Uterus (tissue), 4 donors: ENCODE data around the gene TARS3. TPM values are rescaled to one million over a fixed set of nuclear protein-coding genes. Genes with fewer than 3 reads are reported as not detected.

Experiments
- DNase-seq, 2 donors: peaks; one replicate each; pipeline ENCODE4 v3.0.0-alpha.2; 2019 to 2020
- H3K27ac ChIP-seq, 2 donors: fragments of 200-600 bp; sonication (generic); 1 replicate in 1 of 2; 2 replicates in 1 of 2; pipeline ENCODE4 v1.5.1; 2016 to 2018
- H3K27me3 ChIP-seq, 2 donors: fragments of 200-600 bp; sonication (generic); one replicate each; pipeline ENCODE4 v1.5.1; 2018 to 2019; ENCODE audit warnings: control low read depth in 1 of 2
- H3K36me3 ChIP-seq, 2 donors: fragments of 200-600 bp; sonication (generic); one replicate each; pipeline ENCODE4 v1.5.1; 2019; ENCODE audit warnings: control low read depth in 1 of 2
- H3K4me1 ChIP-seq, 2 donors: fragments of 200-600 bp; sonication (generic); one replicate each; pipeline ENCODE4 v1.5.1; 2018 to 2019; ENCODE audit warnings: control low read depth in 1 of 2
- H3K4me3 ChIP-seq, 2 donors: fragments of 200-600 bp; sonication (generic); 1 replicate in 1 of 2; 2 replicates in 1 of 2; pipeline ENCODE4 v1.5.1; 2018 to 2019; ENCODE audit warnings: mild to moderate bottlenecking in 1 of 2
- H3K9me3 ChIP-seq, 2 donors: fragments of 200-600 bp; sonication (generic); one replicate each; pipeline ENCODE4 v1.5.1; 2019; ENCODE audit warnings: control low read depth in 1 of 2
- POLR2A ChIP-seq, 2 donors: fragments of 450-650 bp; IDR thresholded peaks; one replicate each; pipeline ENCODE4 v1.6.1; 2016; ENCODE audit warnings: antibody characterized with exemption in 2 of 2, mild to moderate bottlenecking in 1 of 2, moderate library complexity in 1 of 2
- intact Hi-C: fragments of 100-400 bp; cut with DNase I; formaldehyde crosslinking; loops from one replicate; pipeline ENCODE4 v1.15.1; 2023; ENCODE audit warnings: low total_unique reads
- total RNA-seq, 4 donors: library from RNA; depleted of rRNA in 3 of 4; stranded (reverse); fragments of >200 nt in 3 of 4; gene quantifications; one replicate each; pipeline versions ENCODE4 v1.1.0 to v1.2.4, GENCODE V29; 2014 to 2023
- TF ChIP-seq, protein P1 (sequence below), 4 experiments: fragments of 200-600 bp in 2 of 4; fragments of 450-650 bp in 2 of 4; sonication (generic) in 2 of 4; IDR thresholded peaks; one replicate each; pipeline ENCODE4 v1.5.1; 2016 to 2019; ENCODE audit warnings: antibody characterized with exemption in 4 of 4, mild to moderate bottlenecking in 2 of 4, moderate library complexity in 1 of 4
- donor health status: DM: yes; HTN: yes; CAD: no.

The TARS3 gene
- total RNA-seq, 4 donors from 2014 or later, result 3.3 to 24.8 (median 17.7) TPM

DNA sequence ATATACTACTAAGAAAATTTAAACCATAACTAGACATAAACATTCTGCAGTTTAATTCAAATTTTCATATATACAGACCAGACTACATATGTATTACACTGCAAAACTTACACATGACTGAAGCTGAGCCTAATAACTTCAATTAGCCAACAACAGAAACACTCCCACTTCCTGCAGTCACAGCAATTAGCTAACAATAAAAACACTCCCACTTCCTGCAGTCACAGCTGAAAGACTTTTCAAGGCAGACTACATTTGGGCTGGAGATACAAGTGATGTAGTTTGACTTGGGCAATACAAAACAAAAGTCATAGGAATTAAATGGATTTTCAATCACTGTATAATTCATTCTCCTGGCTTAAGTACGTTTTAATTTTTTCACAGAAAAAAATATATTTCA, 82.4 kb downstream of the TARS3 start:
- DNase-seq, result no peak
- no peaks in the 10 kb centered on the region for H3K9me3 ChIP-seq
- no peak overlapping the region for H3K4me3 ChIP-seq
- intact Hi-C loops, result no loop called here
- TF ChIP-seq, protein P1, sequence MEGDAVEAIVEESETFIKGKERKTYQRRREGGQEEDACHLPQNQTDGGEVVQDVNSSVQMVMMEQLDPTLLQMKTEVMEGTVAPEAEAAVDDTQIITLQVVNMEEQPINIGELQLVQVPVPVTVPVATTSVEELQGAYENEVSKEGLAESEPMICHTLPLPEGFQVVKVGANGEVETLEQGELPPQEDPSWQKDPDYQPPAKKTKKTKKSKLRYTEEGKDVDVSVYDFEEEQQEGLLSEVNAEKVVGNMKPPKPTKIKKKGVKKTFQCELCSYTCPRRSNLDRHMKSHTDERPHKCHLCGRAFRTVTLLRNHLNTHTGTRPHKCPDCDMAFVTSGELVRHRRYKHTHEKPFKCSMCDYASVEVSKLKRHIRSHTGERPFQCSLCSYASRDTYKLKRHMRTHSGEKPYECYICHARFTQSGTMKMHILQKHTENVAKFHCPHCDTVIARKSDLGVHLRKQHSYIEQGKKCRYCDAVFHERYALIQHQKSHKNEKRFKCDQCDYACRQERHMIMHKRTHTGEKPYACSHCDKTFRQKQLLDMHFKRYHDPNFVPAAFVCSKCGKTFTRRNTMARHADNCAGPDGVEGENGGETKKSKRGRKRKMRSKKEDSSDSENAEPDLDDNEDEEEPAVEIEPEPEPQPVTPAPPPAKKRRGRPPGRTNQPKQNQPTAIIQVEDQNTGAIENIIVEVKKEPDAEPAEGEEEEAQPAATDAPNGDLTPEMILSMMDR (IDR thresholded peaks at IDR 0.05), result no peak
- peak in 1 of 2 donors; percentile 55 for TF ChIP-seq POLR2A (IDR thresholded peaks at IDR 0.05)
- no peaks in the 10 kb centered on the region for H3K27me3 ChIP-seq
- H3K36me3 ChIP-seq, result no peaks in the 10 kb centered on the region
- peak overlapping the region; percentile 39 to 66 for H3K27ac ChIP-seq
- no peaks in the 10 kb centered on the region for H3K4me1 ChIP-seq

DNA sequence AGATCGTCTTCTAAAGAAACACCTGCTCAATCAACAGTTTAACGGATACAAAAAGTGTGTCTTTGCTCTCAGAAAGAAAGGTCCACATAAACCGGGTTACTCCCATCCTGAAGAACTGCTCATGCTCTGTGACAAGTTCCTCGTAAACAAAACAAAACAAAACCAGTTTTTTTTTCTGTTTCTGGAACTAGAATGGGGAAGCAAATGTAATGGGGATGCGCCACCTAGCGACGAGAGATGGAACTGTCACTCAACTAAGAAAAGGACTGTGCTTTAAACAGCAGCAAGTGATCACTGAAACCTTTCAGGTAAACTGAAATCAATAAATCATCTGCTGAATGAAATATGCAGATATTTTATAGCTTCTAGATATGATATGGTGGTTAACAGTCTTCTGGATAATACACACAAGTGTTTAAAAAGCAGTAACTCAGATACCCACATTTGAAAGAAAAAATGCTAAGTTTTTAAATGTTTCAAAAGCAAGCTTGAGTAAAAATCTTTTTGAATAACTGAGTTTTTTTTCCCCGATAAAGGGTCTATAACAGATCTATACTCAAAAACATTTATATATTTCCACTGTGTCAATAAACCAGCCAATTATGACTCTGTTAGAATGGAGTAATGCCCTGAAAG, 83.0 kb downstream of the TARS3 start:
- intact Hi-C loops, result no loop called here
- TF ChIP-seq POLR2A (IDR thresholded peaks at IDR 0.05), result no peak
- TF ChIP-seq, protein P1 (IDR thresholded peaks at IDR 0.05), result peak; percentile 84 to 94 (median 92)
- Histone ChIP-seq H3K4me1 (no peaks in the 10 kb centered on the region), H3K9me3 (no peaks in the 10 kb centered on the region), H3K27me3 (no peaks in the 10 kb centered on the region), H3K4me3 (no peak overlapping the region), H3K27ac (peak overlapping the region; percentile 37 to 66), H3K36me3 (no peaks in the 10 kb centered on the region)
- peak; percentile 67 to 77 for DNase-seq

DNA sequence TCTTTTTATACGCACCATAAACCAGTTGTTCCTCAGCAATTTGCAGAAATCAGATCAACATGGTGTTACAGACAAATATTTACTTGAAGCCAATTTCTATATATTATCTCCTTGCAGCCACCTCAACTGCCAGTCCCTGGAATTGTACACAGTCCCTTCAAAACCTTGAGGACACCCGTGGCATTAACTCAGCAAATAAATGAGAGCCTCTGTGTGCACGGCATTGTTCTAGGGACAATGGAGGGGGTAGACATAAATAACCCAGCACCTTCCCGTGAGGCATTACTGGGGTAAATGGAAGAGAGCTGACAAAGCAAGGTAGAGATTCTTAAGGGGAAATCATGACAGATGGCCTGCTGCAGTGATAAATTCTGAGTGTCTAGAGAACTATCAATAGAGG, 84.6 kb downstream of the TARS3 start:
- no peak overlapping the region for H3K27ac ChIP-seq

DNA sequence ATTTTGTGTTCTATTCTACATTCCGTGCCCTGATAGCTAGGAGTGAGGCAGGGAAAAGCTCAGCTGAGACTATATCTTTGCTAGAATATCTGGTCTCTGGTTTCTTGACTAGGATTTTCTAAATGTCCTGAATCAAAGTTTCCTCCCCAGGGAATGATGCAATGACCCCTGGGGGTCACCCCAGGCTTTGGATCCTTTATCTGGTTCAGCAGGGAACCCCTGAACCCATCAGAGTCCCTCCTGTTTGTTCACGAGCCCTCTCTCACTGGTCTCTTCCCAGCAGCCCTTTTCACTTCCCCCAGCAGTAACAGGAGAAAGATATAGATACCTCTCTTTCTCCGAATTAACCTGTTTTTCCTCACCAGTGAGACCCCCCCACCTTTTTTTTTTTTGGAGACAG, 86.4 kb downstream of the TARS3 start:
- no peaks in the 10 kb centered on the region for H3K4me1 ChIP-seq
- DNase-seq, result no peak
- H3K36me3 ChIP-seq, result no peaks in the 10 kb centered on the region
- no peak overlapping the region for H3K27ac ChIP-seq
- H3K4me3 ChIP-seq, result no peak overlapping the region
- H3K9me3 ChIP-seq, result no peaks in the 10 kb centered on the region
- intact Hi-C loops, result no loop called here
- H3K27me3 ChIP-seq, result no peaks in the 10 kb centered on the region
- TF ChIP-seq, protein P1 (IDR thresholded peaks at IDR 0.05), result no peak
- TF ChIP-seq POLR2A (IDR thresholded peaks at IDR 0.05), result no peak

More for the DNA sequence above, 84.6 kb downstream of the TARS3 start:
- Histone ChIP-seq H3K4me1 (no peaks in the 10 kb centered on the region), H3K4me3 (no peak overlapping the region), H3K36me3 (no peaks in the 10 kb centered on the region), H3K27me3 (no peaks in the 10 kb centered on the region), H3K9me3 (no peaks in the 10 kb centered on the region)
- intact Hi-C loops, result no loop called here
- TF ChIP-seq, protein P1 (IDR thresholded peaks at IDR 0.05), result no peak
- no peak for TF ChIP-seq POLR2A (IDR thresholded peaks at IDR 0.05)
- no peak for DNase-seq

DNA sequence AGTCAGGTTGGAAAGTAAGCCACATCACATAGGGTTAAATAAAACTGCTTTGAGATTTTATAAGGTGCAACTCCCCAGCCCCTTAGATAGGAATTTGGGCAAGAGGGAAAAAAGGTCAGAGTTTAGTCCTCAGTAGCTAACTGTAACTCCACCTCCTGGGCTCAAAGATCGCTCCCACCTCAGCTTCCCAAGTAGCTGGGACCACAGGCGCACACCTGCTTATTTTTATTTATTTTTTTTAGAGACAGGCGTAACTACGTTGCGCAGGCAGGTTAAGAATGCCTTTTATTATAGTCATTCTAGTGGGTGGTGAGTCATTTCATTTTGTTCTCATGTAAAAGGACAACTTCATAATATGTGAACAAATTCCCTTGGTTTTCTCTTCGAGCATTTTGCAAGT, 86.8 kb downstream of the TARS3 start:
- no peaks in the 10 kb centered on the region for H3K4me1 ChIP-seq
- no peak overlapping the region for H3K27ac ChIP-seq
- H3K27me3 ChIP-seq, result no peaks in the 10 kb centered on the region
- TF ChIP-seq, protein P1 (IDR thresholded peaks at IDR 0.05), result no peak
- TF ChIP-seq POLR2A (IDR thresholded peaks at IDR 0.05), result no peak
- DNase-seq, result no peak
- intact Hi-C loops, result no loop called here
- H3K4me3 ChIP-seq, result no peak overlapping the region
- no peaks in the 10 kb centered on the region for H3K9me3 ChIP-seq
- no peaks in the 10 kb centered on the region for H3K36me3 ChIP-seq
